ENCODE measurements around the gene MRPL27.
A peak's percentile ranks its signal among the peaks of the same experiment; 100 is the strongest.

Gene MRPL27

DNA sequence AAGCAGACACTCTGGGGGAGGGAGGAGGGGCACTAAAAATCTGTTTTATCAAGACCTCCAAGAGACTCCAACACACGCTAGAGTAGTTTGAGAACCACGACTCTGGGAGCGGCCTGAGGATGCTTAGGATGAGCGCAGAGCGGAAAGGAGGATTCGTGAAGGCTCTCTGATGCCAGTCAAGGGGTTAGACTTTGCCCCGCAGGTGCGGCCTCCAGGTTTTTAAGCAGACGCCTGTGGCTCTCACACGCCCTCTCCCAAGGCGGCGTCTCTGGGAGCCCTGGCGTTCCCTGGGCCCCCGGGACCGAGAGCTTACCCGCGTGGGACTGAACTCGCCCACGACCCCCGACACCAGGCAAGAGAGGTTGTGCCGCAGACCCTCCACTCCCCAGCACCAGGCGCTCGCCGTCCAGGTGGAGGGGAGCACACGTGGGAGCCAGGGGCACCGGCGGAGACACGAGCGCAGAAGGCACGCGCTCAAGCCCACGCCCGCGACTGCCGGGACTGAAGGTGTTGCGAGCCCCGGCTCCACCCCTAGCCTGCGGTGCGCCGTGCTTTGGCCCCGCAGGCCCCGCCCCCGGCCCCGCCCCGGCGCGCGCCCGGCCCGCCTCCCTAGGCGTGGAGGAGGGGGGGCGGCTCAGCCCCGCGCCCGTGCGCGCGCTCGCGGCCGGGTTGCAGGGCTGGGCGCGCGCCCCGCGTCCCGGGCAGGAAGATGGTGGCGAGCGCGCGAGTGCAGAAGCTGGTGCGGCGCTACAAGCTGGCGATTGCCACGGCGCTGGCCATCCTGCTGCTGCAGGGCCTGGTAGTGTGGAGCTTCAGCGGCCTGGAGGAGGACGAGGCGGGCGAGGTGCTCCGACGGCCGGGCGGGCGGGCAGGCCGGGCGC, 27.3 kb downstream of the MRPL27 start, which contains the start of gene XYLT2 (continued):
- 0 out of 2 replicates have a peak, but pooled peaks have one; percentile 21 for TF ChIP-seq KLF1 (tag by site-specific recombination; IDR thresholded peaks at IDR 0.05)
- TF ChIP-seq ZBTB20 (tag by site-specific recombination; IDR thresholded peaks at IDR 0.05) = peak; percentile 13; the same call in 1 of the 2 replicates
- no peak for TF ChIP-seq ZNF791 (tag by site-specific recombination; IDR thresholded peaks at IDR 0.05)
- TF ChIP-seq KLF16 (tag by site-specific recombination; IDR thresholded peaks at IDR 0.05) = no peak
- peak; percentile 60; the same call in 1 of the 2 replicates for TF ChIP-seq KLF8 (tag by site-specific recombination; IDR thresholded peaks at IDR 0.05)
- TF ChIP-seq, protein P1, sequence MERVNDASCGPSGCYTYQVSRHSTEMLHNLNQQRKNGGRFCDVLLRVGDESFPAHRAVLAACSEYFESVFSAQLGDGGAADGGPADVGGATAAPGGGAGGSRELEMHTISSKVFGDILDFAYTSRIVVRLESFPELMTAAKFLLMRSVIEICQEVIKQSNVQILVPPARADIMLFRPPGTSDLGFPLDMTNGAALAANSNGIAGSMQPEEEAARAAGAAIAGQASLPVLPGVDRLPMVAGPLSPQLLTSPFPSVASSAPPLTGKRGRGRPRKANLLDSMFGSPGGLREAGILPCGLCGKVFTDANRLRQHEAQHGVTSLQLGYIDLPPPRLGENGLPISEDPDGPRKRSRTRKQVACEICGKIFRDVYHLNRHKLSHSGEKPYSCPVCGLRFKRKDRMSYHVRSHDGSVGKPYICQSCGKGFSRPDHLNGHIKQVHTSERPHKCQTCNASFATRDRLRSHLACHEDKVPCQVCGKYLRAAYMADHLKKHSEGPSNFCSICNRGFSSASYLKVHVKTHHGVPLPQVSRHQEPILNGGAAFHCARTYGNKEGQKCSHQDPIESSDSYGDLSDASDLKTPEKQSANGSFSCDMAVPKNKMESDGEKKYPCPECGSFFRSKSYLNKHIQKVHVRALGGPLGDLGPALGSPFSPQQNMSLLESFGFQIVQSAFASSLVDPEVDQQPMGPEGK (tag by site-specific recombination; IDR thresholded peaks at IDR 0.05) = 0 out of 2 replicates have a peak, but pooled peaks have one; percentile 53
- TF ChIP-seq, protein P2, sequence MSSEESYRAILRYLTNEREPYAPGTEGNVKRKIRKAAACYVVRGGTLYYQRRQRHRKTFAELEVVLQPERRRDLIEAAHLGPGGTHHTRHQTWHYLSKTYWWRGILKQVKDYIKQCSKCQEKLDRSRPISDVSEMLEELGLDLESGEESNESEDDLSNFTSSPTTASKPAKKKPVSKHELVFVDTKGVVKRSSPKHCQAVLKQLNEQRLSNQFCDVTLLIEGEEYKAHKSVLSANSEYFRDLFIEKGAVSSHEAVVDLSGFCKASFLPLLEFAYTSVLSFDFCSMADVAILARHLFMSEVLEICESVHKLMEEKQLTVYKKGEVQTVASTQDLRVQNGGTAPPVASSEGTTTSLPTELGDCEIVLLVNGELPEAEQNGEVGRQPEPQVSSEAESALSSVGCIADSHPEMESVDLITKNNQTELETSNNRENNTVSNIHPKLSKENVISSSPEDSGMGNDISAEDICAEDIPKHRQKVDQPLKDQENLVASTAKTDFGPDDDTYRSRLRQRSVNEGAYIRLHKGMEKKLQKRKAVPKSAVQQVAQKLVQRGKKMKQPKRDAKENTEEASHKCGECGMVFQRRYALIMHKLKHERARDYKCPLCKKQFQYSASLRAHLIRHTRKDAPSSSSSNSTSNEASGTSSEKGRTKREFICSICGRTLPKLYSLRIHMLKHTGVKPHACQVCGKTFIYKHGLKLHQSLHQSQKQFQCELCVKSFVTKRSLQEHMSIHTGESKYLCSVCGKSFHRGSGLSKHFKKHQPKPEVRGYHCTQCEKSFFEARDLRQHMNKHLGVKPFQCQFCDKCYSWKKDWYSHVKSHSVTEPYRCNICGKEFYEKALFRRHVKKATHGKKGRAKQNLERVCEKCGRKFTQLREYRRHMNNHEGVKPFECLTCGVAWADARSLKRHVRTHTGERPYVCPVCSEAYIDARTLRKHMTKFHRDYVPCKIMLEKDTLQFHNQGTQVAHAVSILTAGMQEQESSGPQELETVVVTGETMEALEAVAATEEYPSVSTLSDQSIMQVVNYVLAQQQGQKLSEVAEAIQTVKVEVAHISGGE (tag by site-specific recombination; conservative IDR thresholded peaks at IDR 0.05; ENCODE audit: low read depth) = no peak
- TF ChIP-seq, protein P3, sequence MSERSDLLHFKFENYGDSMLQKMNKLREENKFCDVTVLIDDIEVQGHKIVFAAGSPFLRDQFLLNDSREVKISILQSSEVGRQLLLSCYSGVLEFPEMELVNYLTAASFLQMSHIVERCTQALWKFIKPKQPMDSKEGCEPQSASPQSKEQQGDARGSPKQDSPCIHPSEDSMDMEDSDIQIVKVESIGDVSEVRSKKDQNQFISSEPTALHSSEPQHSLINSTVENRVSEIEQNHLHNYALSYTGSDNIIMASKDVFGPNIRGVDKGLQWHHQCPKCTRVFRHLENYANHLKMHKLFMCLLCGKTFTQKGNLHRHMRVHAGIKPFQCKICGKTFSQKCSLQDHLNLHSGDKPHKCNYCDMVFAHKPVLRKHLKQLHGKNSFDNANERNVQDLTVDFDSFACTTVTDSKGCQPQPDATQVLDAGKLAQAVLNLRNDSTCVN (tag by site-specific recombination; optimal IDR thresholded peaks at IDR 0.05) = peak; percentile 76
- TF ChIP-seq ZNF335 (tag by site-specific recombination; conservative IDR thresholded peaks at IDR 0.05) = peak; percentile 25
- TF ChIP-seq ZNF292 (tag by site-specific recombination; IDR thresholded peaks at IDR 0.05; ENCODE audit: borderline replicate concordance, low read depth) = no peak
- TF ChIP-seq ZNF366 (tag by site-specific recombination; conservative IDR thresholded peaks at IDR 0.05) = no peak
- peak; percentile 82 for TF ChIP-seq EGR2 (tag by site-specific recombination; IDR thresholded peaks at IDR 0.05; ENCODE audit: low read depth)
- peak; percentile 92 for TF ChIP-seq ZFHX2 (tag by site-specific recombination; conservative IDR thresholded peaks at IDR 0.05)
- TF ChIP-seq ZNF404 (tag by site-specific recombination; IDR thresholded peaks at IDR 0.05) = no peak
- TF ChIP-seq SP2 (tag by site-specific recombination; IDR thresholded peaks at IDR 0.05) = peak; percentile 38; the same call in 1 of the 2 replicates
- no peak for TF ChIP-seq ZNF391 (tag by site-specific recombination; IDR thresholded peaks at IDR 0.05; ENCODE audit: borderline replicate concordance, low read depth)
- TF ChIP-seq KLF10 (tag by site-specific recombination; IDR thresholded peaks at IDR 0.05) = no peak
- TF ChIP-seq ZSCAN23 (tag by site-specific recombination; IDR thresholded peaks at IDR 0.05) = no peak
- 0 out of 2 replicates have a peak, but pooled peaks have one; percentile 51 for TF ChIP-seq SP7 (tag by site-specific recombination; IDR thresholded peaks at IDR 0.05)
- TF ChIP-seq OSR2 (tag by site-specific recombination; IDR thresholded peaks at IDR 0.05) = no peak
- TF ChIP-seq SP3 (tag by site-specific recombination; IDR thresholded peaks at IDR 0.05) = peak; percentile 71
- no peak for TF ChIP-seq MZF1 (tag by site-specific recombination; IDR thresholded peaks at IDR 0.05; ENCODE audit: borderline replicate concordance)
- TF ChIP-seq KLF17 (tag by site-specific recombination; IDR thresholded peaks at IDR 0.05) = peak; percentile 28; the same call in 1 of the 2 replicates
- TF ChIP-seq ZNF660 (tag by site-specific recombination; IDR thresholded peaks at IDR 0.05) = peak; percentile 62; the same call in 1 of the 2 replicates
- TF ChIP-seq ZNF157 (tag by site-specific recombination; IDR thresholded peaks at IDR 0.05) = no peak
- TF ChIP-seq ZNF121 (tag by site-specific recombination; IDR thresholded peaks at IDR 0.05) = no peak
- no peak for TF ChIP-seq ZFP69B (tag by site-specific recombination; IDR thresholded peaks at IDR 0.05)
